WTC11 (cell line): Measurements from ENCODE around the gene GXYLT2. TPM values are rescaled to one million over a fixed set of nuclear protein-coding genes. Genes with fewer than 3 reads are reported as not detected.
A peak's percentile ranks its signal among the peaks of the same experiment; 100 is the strongest.
"Not testable (repeated sequence)": the region's sequence is repeated elsewhere in the genome, so short reads cannot be mapped to it uniquely, and the experiment has no call there.

Experiments
- ATAC-seq: fragments of 200-7000 bp; cut with Tn5 transposase; 2 replicates; pipeline ENCODE4 v1.10.0; 2021; ENCODE audit warnings: mild to moderate bottlenecking, moderate library complexity
- CTCF ChIA-PET: fragments of 300-600 bp; sonication (Branson Sonifier 250); formaldehyde crosslinking; loops from one replicate; lab custom pipeline; 2021; ENCODE audit warnings: antibody characterized with exemption; lab: Charles Lee
- POLR2A ChIA-PET: fragments of 350-600 bp; sonication (Branson Sonifier 250); formaldehyde crosslinking; loops from one replicate; lab custom pipeline; 2021; ENCODE audit warnings: antibody characterized with exemption; lab: Charles Lee
- DNase-seq: peaks from one replicate; pipeline ENCODE4 v3.0.0; 2021; ENCODE audit warnings: low spot score
- H3K27ac Mint-ChIP-seq: 2 replicates; pipeline ENCODE4 v1.8.0; 2021; ENCODE audit warnings: mixed read lengths
- H3K27me3 Mint-ChIP-seq: 2 replicates; pipeline ENCODE4 v1.8.0; 2021; ENCODE audit warnings: low read depth, mild to moderate bottlenecking, moderate library complexity, mixed read lengths
- H3K36me3 Mint-ChIP-seq: 2 replicates; pipeline ENCODE4 v1.8.0; 2021; ENCODE audit warnings: mixed read lengths
- H3K4me1 Mint-ChIP-seq: 2 replicates; pipeline ENCODE4 v1.8.0; 2022; ENCODE audit warnings: mixed read lengths
- H3K4me3 Mint-ChIP-seq: 2 replicates; pipeline ENCODE4 v1.8.0; 2021; ENCODE audit warnings: mild to moderate bottlenecking, moderate library complexity, mixed read lengths
- H3K9me3 Mint-ChIP-seq: 2 replicates; pipeline ENCODE4 v1.8.0; 2021; ENCODE audit warnings: mixed read lengths
- ATF1 ChIP-seq: sonication (generic); formaldehyde crosslinking; IDR thresholded peaks from 2 replicates; pipeline ENCODE4 v1.8.1; 2023; ENCODE audit warnings: mild to moderate bottlenecking, moderate library complexity, missing genetic modification reagents
- FOXK1 ChIP-seq: sonication (generic); formaldehyde crosslinking; IDR thresholded peaks from 2 replicates; pipeline ENCODE4 v1.8.0; 2022; ENCODE audit warnings: mild to moderate bottlenecking, moderate library complexity, missing genetic modification reagents
- HMGA2 ChIP-seq: fragments of 250-450 bp; sonication (Bioruptor Pico); IDR thresholded peaks from 2 replicates; pipeline ENCODE4 v1.4.0; 2021; ENCODE audit warnings: mild to moderate bottlenecking, moderate library complexity
- KAT7 ChIP-seq: sonication (generic); formaldehyde crosslinking; IDR thresholded peaks from 2 replicates; pipeline ENCODE4 v1.8.1; 2023; ENCODE audit warnings: missing genetic modification reagents, mild to moderate bottlenecking, borderline replicate concordance
- NR1H2 ChIP-seq: sonication (generic); formaldehyde crosslinking; IDR thresholded peaks from 2 replicates; pipeline ENCODE4 v1.9.0; 2021; ENCODE audit warnings: mild to moderate bottlenecking, moderate library complexity, missing genetic modification reagents
- TCF7 ChIP-seq: sonication (generic); formaldehyde crosslinking; IDR thresholded peaks from 2 replicates; pipeline ENCODE4 v1.8.0; 2022; ENCODE audit warnings: mild to moderate bottlenecking, low read depth, missing genetic modification reagents, moderate library complexity
- ZBTB21 ChIP-seq: sonication (generic); formaldehyde crosslinking; IDR thresholded peaks from 2 replicates; pipeline ENCODE4 v1.8.1; 2023; ENCODE audit warnings: mild to moderate bottlenecking, missing genetic modification reagents, borderline replicate concordance
- ZNF121 ChIP-seq: sonication (generic); formaldehyde crosslinking; IDR thresholded peaks from 2 replicates; pipeline ENCODE4 v1.8.0; 2023; ENCODE audit warnings: missing genetic modification reagents
- ZNF219 ChIP-seq: sonication (generic); formaldehyde crosslinking; IDR thresholded peaks from 2 replicates; pipeline ENCODE4 v1.8.0; 2023; ENCODE audit warnings: missing genetic modification reagents, mild to moderate bottlenecking, borderline replicate concordance
- ZNF263 ChIP-seq: sonication (generic); formaldehyde crosslinking; IDR thresholded peaks from 2 replicates; pipeline ENCODE4 v1.8.1; 2022; ENCODE audit warnings: low read depth, mild to moderate bottlenecking, moderate library complexity, missing genetic modification reagents
- total RNA-seq: library from RNA; stranded (reverse); gene quantifications from 3 replicates; pipeline ENCODE4 v1.2.3, GENCODE V29; 2021
- TF ChIP-seq, protein P1 (sequence below): sonication (generic); formaldehyde crosslinking; IDR thresholded peaks from 2 replicates; pipeline ENCODE4 v1.8.1; 2022; ENCODE audit warnings: missing genetic modification reagents, borderline replicate concordance
- TF ChIP-seq, protein P2 (sequence below): sonication (generic); formaldehyde crosslinking; IDR thresholded peaks from 2 replicates; pipeline ENCODE4 v1.8.0; 2022; ENCODE audit warnings: mild to moderate bottlenecking, missing genetic modification reagents
- TF ChIP-seq, protein P3 (sequence below): fragments of 250-450 bp; sonication (Bioruptor Pico); IDR thresholded peaks from 2 replicates; pipeline ENCODE4 v1.8.0; 2021; ENCODE audit warnings: mild to moderate bottlenecking
- TF ChIP-seq, protein P4 (sequence below): sonication (generic); formaldehyde crosslinking; IDR thresholded peaks from 2 replicates; pipeline ENCODE4 v1.8.0; 2022; ENCODE audit warnings: mild to moderate bottlenecking, missing genetic modification reagents
- TF ChIP-seq, protein P5 (sequence below): sonication (generic); formaldehyde crosslinking; IDR thresholded peaks from 2 replicates; pipeline ENCODE4 v1.8.1; 2023; ENCODE audit warnings: mild to moderate bottlenecking, missing genetic modification reagents, moderate library complexity
- TF ChIP-seq, protein P6 (sequence below): sonication (generic); formaldehyde crosslinking; IDR thresholded peaks from 2 replicates; pipeline ENCODE4 v1.8.0; 2022; ENCODE audit warnings: mild to moderate bottlenecking, missing genetic modification reagents

The GXYLT2 gene
- total RNA-seq, 1 experiment from 2014 or later: 6.5 TPM

DNA sequence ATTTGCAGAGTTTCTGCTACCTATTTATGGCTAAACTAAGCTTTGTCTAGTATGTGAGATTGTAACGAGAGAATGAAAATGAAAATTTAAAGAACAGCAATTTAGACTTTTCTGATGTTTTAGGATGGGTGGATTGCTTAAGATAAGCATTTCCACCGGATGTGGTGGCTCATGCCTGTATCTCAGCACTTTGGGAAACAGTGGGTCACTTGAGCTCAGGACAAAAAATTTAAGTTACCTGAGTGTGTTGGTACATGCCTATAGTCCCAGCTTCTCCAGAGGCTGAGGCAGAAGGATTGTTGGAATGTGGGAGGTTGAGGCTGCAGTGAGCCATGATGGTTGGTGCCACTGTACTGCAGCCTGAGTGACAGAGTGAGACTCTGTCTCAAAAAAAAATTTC is 112.1 kb downstream of the GXYLT2 start:
- peaks cover 50% of the 10 kb centered on the region for H3K36me3 Mint-ChIP-seq
- no peak for DNase-seq
- peaks cover 45% of the 10 kb centered on the region for H3K4me1 Mint-ChIP-seq
- ATAC-seq: no peak
- no peaks in the 10 kb centered on the region for H3K27me3 Mint-ChIP-seq
- POLR2A ChIA-PET: no interaction called here
- no peak for TF ChIP-seq ZBTB21
- TF ChIP-seq, all 79 proteins: peak for 0
- Mint-ChIP-seq H3K4me3 (peak overlapping the region; percentile 52), H3K27ac (peak overlapping the region; percentile 85; the same call in 1 of the 2 replicates), H3K9me3 (no peaks in the 10 kb centered on the region)
- CTCF ChIA-PET: interaction anchor here (0.8 to 1.1 kb wide), 2 partner anchors 107 to 149 kb away, joined by 3 to 4 read pairs; no protein-coding TSS in a partner anchor

DNA sequence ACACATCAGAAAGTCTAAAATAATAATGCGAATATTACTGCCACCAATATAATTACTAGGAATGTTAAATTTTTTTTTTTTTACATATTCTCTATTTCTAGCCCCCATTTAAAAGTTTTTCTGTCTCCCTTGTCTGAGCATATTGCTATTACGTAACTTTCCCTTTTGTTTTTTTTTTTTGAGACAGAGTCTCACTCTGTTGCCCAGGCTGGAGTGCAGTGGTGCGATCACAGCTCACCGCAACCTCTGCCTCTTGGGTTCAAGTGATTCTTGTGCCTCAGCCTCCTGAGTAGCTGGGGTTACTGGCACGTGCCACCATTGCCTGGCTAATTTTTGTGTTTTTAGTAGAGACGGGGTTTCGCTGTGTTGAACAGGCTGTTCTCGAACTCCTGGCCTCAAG is 115.2 kb downstream of the GXYLT2 start:
- not testable (repeated sequence) for ATAC-seq

DNA sequence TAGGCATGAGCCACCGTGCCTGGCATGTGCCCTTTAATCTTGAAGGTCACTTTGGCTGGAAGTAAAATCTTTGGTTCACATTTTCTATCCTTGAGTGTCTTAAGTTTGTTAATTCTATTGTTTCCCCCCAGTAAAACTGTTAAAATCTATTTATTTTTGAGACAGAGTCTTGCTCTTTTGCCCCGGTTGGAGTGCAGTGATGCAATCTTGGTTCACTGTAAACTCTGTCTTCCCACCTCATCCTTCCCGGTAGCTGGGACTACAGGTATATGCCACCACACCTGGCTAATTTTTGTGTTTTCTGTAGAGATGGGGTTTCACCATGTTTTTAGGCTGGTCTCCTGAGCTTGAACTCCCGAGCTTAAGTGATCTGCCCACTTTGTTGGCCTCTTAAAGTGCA is 116.5 kb downstream of the GXYLT2 start:
- Mint-ChIP-seq H3K27me3 (no peaks in the 10 kb centered on the region), H3K4me3 (no peak overlapping the region), H3K27ac (peak overlapping the region; percentile 76; the same call in 1 of the 2 replicates), H3K9me3 (no peaks in the 10 kb centered on the region), H3K36me3 (peaks cover 51% of the 10 kb centered on the region), H3K4me1 (peaks cover 46% of the 10 kb centered on the region)
- DNase-seq: no peak
- ChIA-PET POLR2A (no interaction called here), CTCF (interaction anchor here (1.0 kb wide), 1 partner anchor 52 kb away, joined by 3 read pairs; no protein-coding TSS in a partner anchor)
- TF ChIP-seq, protein P1, sequence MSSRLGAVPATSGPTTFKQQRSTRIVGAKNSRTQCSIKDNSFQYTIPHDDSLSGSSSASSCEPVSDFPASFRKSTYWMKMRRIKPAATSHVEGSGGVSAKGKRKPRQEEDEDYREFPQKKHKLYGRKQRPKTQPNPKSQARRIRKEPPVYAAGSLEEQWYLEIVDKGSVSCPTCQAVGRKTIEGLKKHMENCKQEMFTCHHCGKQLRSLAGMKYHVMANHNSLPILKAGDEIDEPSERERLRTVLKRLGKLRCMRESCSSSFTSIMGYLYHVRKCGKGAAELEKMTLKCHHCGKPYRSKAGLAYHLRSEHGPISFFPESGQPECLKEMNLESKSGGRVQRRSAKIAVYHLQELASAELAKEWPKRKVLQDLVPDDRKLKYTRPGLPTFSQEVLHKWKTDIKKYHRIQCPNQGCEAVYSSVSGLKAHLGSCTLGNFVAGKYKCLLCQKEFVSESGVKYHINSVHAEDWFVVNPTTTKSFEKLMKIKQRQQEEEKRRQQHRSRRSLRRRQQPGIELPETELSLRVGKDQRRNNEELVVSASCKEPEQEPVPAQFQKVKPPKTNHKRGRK: no peak
- no peak for ATAC-seq

More for the DNA sequence above, 115.2 kb downstream of the GXYLT2 start:
- H3K9me3 Mint-ChIP-seq, H3K27me3 Mint-ChIP-seq, DNase-seq, H3K4me3 Mint-ChIP-seq: not testable (repeated sequence)
- Mint-ChIP-seq H3K4me1 (peaks cover 44% of the 10 kb centered on the region), H3K36me3 (peaks cover 62% of the 10 kb centered on the region), H3K27ac (peak overlapping the region; percentile 83; the same call in 1 of the 2 replicates)
- ChIA-PET POLR2A (interaction anchor here (0.7 to 1.0 kb wide), 2 partner anchors 20 to 674 kb away, joined by 3 to 4 read pairs; no protein-coding TSS in a partner anchor), CTCF (interaction anchor here (0.6 to 1.1 kb wide), 2 partner anchors 33 to 36 kb away, joined by 3 to 4 read pairs; no protein-coding TSS in a partner anchor)
- TF ChIP-seq ZNF121 (CRISPR knock-in tag): peak; percentile 46; the same call in 1 of the 2 replicates

DNA sequence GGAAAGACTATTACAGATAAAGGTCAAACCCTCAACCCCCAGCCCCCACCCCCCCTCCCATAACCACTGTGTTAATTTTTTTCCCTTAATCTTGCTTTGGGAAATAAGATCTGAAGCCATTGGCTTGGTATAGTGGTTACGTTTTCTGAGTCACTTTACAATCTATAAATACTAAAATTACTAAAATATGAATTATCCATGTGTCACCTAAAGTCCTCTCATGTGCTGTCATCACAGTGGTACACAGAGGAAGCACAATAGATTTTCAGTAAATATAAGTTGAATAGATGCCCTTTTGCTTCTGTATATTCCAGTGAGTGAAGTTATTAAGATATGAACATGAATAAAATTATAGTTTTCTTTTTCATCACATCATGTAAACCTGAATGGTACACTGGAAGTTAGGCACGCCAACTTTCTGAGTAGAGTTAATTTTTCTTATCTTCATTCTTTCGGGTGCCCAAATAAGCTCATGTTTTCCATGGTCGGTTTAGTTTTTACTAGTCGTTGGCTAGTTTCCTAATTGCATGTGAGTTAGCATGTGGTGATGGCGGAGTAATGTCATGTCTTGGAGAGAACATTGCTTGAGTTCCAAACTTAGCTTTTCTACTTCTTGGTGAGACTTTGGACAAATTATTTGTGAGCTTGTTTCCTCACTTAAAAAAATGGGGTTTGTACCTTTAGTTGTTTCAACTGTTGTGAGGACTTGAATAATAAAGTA is 120.3 kb downstream of the GXYLT2 start:
- H3K36me3 Mint-ChIP-seq: peaks cover 29% of the 10 kb centered on the region
- CTCF ChIA-PET: no interaction called here
- ATAC-seq (no peak), DNase-seq (no peak)
- H3K4me1 Mint-ChIP-seq: peaks cover 55% of the 10 kb centered on the region
- no peaks in the 10 kb centered on the region for H3K27me3 Mint-ChIP-seq
- H3K9me3 Mint-ChIP-seq: no peaks in the 10 kb centered on the region
- peak overlapping the region; percentile 63 for H3K27ac Mint-ChIP-seq
- POLR2A ChIA-PET: interaction anchor here (0.7 to 1.2 kb wide), 2 partner anchors 15 to 121 kb away, joined by 3 read pairs; no protein-coding TSS in a partner anchor
- H3K4me3 Mint-ChIP-seq: no peak overlapping the region
- TF ChIP-seq HMGA2 (CRISPR knock-in tag) (no peak), KAT7 (no peak), NR1H2 (CRISPR knock-in tag) (no peak), ZNF263 (no peak), FOXK1 (CRISPR knock-in tag) (no peak), ATF1 (no peak), ZNF219 (CRISPR knock-in tag) (no peak), TCF7 (CRISPR knock-in tag) (no peak)
- TF ChIP-seq, protein P2, sequence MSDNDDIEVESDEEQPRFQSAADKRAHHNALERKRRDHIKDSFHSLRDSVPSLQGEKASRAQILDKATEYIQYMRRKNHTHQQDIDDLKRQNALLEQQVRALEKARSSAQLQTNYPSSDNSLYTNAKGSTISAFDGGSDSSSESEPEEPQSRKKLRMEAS (CRISPR knock-in tag): no peak
- TF ChIP-seq, protein P3, sequence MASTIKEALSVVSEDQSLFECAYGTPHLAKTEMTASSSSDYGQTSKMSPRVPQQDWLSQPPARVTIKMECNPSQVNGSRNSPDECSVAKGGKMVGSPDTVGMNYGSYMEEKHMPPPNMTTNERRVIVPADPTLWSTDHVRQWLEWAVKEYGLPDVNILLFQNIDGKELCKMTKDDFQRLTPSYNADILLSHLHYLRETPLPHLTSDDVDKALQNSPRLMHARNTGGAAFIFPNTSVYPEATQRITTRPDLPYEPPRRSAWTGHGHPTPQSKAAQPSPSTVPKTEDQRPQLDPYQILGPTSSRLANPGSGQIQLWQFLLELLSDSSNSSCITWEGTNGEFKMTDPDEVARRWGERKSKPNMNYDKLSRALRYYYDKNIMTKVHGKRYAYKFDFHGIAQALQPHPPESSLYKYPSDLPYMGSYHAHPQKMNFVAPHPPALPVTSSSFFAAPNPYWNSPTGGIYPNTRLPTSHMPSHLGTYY (CRISPR knock-in tag): no peak
- TF ChIP-seq, protein P4, sequence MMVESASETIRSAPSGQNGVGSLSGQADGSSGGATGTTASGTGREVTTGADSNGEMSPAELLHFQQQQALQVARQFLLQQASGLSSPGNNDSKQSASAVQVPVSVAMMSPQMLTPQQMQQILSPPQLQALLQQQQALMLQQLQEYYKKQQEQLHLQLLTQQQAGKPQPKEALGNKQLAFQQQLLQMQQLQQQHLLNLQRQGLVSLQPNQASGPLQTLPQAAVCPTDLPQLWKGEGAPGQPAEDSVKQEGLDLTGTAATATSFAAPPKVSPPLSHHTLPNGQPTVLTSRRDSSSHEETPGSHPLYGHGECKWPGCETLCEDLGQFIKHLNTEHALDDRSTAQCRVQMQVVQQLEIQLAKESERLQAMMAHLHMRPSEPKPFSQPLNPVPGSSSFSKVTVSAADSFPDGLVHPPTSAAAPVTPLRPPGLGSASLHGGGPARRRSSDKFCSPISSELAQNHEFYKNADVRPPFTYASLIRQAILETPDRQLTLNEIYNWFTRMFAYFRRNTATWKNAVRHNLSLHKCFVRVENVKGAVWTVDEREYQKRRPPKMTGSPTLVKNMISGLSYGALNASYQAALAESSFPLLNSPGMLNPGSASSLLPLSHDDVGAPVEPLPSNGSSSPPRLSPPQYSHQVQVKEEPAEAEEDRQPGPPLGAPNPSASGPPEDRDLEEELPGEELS: no peak
- TF ChIP-seq, protein P5, sequence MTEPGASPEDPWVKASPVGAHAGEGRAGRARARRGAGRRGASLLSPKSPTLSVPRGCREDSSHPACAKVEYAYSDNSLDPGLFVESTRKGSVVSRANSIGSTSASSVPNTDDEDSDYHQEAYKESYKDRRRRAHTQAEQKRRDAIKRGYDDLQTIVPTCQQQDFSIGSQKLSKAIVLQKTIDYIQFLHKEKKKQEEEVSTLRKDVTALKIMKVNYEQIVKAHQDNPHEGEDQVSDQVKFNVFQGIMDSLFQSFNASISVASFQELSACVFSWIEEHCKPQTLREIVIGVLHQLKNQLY (CRISPR knock-in tag): no peak
- TF ChIP-seq, protein P6, sequence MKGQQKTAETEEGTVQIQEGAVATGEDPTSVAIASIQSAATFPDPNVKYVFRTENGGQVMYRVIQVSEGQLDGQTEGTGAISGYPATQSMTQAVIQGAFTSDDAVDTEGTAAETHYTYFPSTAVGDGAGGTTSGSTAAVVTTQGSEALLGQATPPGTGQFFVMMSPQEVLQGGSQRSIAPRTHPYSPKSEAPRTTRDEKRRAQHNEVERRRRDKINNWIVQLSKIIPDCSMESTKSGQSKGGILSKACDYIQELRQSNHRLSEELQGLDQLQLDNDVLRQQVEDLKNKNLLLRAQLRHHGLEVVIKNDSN: no peak
